ENCODE results near the gene LAMA5. TPM values are rescaled to one million over a fixed set of nuclear protein-coding genes. Genes with fewer than 3 reads are reported as not detected.

Gene LAMA5, protein sequence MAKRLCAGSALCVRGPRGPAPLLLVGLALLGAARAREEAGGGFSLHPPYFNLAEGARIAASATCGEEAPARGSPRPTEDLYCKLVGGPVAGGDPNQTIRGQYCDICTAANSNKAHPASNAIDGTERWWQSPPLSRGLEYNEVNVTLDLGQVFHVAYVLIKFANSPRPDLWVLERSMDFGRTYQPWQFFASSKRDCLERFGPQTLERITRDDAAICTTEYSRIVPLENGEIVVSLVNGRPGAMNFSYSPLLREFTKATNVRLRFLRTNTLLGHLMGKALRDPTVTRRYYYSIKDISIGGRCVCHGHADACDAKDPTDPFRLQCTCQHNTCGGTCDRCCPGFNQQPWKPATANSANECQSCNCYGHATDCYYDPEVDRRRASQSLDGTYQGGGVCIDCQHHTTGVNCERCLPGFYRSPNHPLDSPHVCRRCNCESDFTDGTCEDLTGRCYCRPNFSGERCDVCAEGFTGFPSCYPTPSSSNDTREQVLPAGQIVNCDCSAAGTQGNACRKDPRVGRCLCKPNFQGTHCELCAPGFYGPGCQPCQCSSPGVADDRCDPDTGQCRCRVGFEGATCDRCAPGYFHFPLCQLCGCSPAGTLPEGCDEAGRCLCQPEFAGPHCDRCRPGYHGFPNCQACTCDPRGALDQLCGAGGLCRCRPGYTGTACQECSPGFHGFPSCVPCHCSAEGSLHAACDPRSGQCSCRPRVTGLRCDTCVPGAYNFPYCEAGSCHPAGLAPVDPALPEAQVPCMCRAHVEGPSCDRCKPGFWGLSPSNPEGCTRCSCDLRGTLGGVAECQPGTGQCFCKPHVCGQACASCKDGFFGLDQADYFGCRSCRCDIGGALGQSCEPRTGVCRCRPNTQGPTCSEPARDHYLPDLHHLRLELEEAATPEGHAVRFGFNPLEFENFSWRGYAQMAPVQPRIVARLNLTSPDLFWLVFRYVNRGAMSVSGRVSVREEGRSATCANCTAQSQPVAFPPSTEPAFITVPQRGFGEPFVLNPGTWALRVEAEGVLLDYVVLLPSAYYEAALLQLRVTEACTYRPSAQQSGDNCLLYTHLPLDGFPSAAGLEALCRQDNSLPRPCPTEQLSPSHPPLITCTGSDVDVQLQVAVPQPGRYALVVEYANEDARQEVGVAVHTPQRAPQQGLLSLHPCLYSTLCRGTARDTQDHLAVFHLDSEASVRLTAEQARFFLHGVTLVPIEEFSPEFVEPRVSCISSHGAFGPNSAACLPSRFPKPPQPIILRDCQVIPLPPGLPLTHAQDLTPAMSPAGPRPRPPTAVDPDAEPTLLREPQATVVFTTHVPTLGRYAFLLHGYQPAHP (N-terminal part only)
- total RNA-seq = 100 to 1,000 TPM in 1 of 3 donors, 10 to 100 TPM in 2; 16.6 to 114 (median 53.3) TPM

DNA sequence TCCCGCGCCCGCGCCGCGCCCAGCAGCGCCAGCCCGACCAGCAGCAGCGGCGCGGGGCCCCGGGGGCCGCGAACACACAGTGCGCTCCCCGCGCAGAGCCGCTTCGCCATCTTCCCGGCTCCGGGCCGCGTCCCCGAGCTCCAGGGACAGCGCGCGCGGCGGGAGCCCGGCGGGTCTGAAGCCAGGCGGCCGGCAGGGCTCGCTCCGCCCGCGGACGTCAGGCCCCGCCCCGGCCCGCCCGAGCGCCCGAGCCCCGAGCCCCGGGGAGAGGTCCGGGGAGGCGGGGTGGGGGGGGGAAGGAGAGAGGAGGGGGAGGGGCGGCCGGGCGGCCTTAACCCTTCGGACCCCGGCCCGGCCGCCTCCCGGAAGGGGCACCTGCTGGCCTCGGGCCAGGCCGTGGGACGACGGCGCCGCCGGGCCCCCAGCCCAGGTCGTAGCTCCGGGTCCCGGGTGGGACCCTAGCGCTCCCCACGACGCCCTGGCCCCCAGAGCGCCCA, at the start of gene LAMA5:
TSS of gene LAMA5 (minus strand) at position 177 of the 497 bp plus-strand sequence. CDS start at position 110, 67 bp downstream.
- no peak for DNase-seq (ENCODE audit: low spot score in 2 of 2)
- Histone ChIP-seq H3K4me3 (peak within 1 kb of the TSS; percentile 67 to 86 (median 83)), H3K27ac (peak within 1 kb of the TSS; percentile 80 to 91), H3K9me3 (no peaks in the 10 kb centered on the region), H3K36me3 (no peaks in the 10 kb centered on the region), H3K4me1 (peaks cover 35 to 53% of the 10 kb centered on the region in 2 donors), H3K27me3 (no peaks in the 10 kb centered on the region)
- intact Hi-C loops (cut with DNase I; ENCODE audit: low total_unique reads) = no loop called here
- TF ChIP-seq POLR2AphosphoS5 (IDR thresholded peaks at IDR 0.05) (no peak), POLR2A (IDR thresholded peaks at IDR 0.05) (no peak)
- TF ChIP-seq, protein P1, sequence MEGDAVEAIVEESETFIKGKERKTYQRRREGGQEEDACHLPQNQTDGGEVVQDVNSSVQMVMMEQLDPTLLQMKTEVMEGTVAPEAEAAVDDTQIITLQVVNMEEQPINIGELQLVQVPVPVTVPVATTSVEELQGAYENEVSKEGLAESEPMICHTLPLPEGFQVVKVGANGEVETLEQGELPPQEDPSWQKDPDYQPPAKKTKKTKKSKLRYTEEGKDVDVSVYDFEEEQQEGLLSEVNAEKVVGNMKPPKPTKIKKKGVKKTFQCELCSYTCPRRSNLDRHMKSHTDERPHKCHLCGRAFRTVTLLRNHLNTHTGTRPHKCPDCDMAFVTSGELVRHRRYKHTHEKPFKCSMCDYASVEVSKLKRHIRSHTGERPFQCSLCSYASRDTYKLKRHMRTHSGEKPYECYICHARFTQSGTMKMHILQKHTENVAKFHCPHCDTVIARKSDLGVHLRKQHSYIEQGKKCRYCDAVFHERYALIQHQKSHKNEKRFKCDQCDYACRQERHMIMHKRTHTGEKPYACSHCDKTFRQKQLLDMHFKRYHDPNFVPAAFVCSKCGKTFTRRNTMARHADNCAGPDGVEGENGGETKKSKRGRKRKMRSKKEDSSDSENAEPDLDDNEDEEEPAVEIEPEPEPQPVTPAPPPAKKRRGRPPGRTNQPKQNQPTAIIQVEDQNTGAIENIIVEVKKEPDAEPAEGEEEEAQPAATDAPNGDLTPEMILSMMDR (IDR thresholded peaks at IDR 0.05) = no peak

DNA sequence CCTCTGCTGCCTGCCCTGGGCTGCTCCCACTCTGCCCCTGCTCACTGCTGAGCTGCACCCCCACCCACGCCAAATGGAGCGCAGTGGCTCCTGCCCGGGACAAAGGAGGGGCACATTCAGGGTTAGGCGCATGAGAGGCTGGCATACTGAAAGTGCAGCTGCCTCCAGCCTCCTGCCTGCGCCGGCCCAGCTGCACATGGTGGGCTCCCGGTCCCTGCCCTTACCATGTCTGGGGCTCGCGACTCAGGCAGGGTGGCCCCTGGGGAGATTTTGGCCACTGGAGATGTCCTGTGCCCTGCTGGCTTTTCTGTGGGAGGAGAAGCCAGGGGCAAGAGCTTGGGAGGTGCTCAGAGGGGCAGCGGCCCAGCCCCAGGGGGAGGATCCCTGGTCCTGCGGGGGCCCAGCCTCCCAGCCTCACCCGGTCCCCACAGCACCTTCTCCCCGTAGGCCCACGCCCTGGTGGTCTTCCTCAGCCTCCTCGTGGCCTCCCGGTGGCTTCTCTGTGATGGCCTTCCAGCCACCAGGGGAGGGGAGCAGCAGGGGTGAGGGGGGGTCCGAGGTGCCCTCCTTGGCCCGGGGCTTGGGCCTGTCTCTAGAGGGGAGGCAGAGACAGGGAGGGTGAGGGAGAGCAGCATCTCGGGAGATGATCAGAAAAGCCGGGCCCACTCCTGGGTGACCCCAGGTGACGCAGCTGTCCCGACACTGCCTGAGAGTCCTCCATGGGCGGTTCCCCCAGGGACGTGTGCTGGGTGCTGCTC, 48.4 kb upstream of the LAMA5 start:
- intact Hi-C loops (cut with DNase I; ENCODE audit: low total_unique reads) = no loop called here
- no peaks in the 10 kb centered on the region for H3K36me3 ChIP-seq
- DNase-seq (ENCODE audit: low spot score in 2 of 2) = no peak
- H3K4me3 ChIP-seq = no peak overlapping the region
- peaks cover 0 to 1% of the 10 kb centered on the region in 2 donors for H3K4me1 ChIP-seq
- peaks cover 0 to 4% of the 10 kb centered on the region in 2 donors for H3K27me3 ChIP-seq
- H3K9me3 ChIP-seq = no peaks in the 10 kb centered on the region
- TF ChIP-seq, protein P1 (IDR thresholded peaks at IDR 0.05) = no peak
- TF ChIP-seq POLR2AphosphoS5 (IDR thresholded peaks at IDR 0.05) (no peak), POLR2A (IDR thresholded peaks at IDR 0.05) (no peak)
- no peak overlapping the region for H3K27ac ChIP-seq

DNA sequence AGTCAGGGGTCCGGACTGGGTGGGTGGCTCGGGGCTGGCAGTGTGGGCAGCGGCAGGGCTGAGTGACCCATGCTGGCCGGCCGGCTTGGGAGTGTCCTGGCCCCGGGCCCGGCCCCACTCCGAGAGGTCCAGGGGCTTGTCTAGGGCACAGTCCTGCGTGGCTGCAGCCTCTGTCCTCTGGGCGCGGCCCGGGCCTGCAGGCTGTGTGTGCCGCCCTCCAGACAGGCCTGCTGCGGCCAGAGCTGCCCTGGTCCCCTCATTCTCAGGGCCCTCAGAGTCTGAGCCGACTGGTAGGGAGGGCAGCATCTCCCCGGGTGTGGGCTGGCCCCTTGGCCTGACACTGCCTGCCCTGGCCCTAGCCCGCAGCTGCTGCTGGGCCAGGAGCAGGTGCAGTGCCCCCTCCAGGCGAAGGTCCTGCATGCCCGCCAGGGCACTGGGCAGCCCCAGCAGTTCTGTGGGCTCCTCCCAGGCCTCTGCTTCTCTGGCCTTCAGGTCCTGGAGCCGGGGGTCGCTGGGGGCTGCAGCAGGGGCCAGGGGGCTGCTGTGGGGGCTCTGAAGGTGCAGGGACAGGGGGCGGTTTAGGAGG, 46.9 kb upstream of the LAMA5 start:
- no peak overlapping the region for H3K27ac ChIP-seq
- H3K27me3 ChIP-seq = peaks cover 0 to 4% of the 10 kb centered on the region in 2 donors
- intact Hi-C loops (cut with DNase I; ENCODE audit: low total_unique reads) = no loop called here

More for the DNA sequence above, 46.9 kb upstream of the LAMA5 start:
- TF ChIP-seq, protein P1 (IDR thresholded peaks at IDR 0.05) = no peak
- no peak for TF ChIP-seq POLR2A (IDR thresholded peaks at IDR 0.05)
- TF ChIP-seq POLR2AphosphoS5 (IDR thresholded peaks at IDR 0.05) = no peak
- Histone ChIP-seq H3K4me3 (no peak overlapping the region), H3K4me1 (peaks cover 0 to 17% of the 10 kb centered on the region in 2 donors), H3K36me3 (no peaks in the 10 kb centered on the region), H3K9me3 (no peaks in the 10 kb centered on the region)
- DNase-seq (ENCODE audit: low spot score in 2 of 2) = no peak

Data from breast epithelium (tissue), 4 donors.